Measurements from ENCODE around the gene KRT73. TPM values are rescaled to one million over a fixed set of nuclear protein-coding genes. Genes with fewer than 3 reads are reported as not detected.

Gene KRT73
- total and polyA plus RNA-seq, 7 experiments from 2014 or later, result 1.0 to 96.4 (median 26.7) TPM

DNA sequence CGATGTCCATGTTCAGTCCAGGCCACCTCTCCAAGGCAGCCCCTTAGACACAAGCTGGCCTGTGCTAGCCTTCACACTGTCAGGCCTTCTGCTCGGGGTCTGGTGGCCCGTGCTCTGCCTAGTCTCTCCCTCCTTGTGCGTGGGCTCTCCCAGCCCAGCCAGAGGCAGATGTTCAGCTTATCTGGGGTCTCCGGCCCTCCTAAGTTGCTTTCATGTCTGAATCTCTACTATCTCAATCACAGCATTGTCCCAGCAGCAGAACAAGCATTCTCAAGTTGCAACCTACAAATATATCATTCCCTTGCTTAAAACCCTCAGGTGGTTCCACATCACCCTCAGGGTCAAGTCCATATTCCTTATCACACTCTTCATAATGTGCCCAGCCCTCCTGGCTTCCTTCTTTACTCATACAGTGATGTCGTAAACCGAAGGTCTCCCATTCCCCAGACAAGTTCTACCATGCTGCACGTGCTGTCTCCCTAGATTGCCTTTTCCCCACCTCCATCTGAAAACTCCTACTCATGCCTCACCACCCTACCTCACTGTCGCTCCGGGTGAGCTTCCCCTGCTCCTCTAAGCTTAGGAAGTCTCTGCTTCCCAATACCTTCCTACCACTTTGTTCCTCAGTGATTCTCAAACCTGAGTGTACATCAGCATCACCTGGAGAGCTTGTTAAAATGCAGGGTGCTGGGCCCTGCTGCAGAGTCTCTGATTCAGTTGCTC lies 1.5 kb downstream of the KRT73 start:
- H3K4me3 ChIP-seq (ENCODE audit: low read length), result no peak overlapping the region
- Mint-ChIP-seq H3K36me3 (peaks cover 4 to 31% (median 14%) of the 10 kb centered on the region in 5 donors), H3K4me3 (peak overlapping the region in 9 of 10 donors; percentile 46 to 85 (median 69)), H3K27ac (peak overlapping the region in 8 of 9 donors; percentile 94 to 99 (median 98)), H3K4me1 (peaks cover 39 to 97% (median 94%) of the 10 kb centered on the region in 7 donors), H3K27me3 (peaks cover 0 to 4% (median 0%) of the 10 kb centered on the region in 5 donors), H3K9me3 (peaks cover 0 to 3% (median 0%) of the 10 kb centered on the region in 11 donors)
- intact Hi-C loops (cut with micrococcal nuclease), result loop anchor here in 1 of 2 donors (10.0 kb wide), 1 partner anchor 1598 kb away; no protein-coding TSS in a partner anchor
- no peaks in the 10 kb centered on the region for H3K9me3 ChIP-seq (ENCODE audit: control insufficient read depth in 2 of 3, low read length in 3 of 3)
- ATAC-seq (no peak), DNase-seq (no peak)
- H3K27ac ChIP-seq (ENCODE audit: low read depth, low read length), result peak overlapping the region; percentile 84
- H3K4me1 ChIP-seq (ENCODE audit: control insufficient read depth in 2 of 2, insufficient read depth in 2 of 2, low read length in 2 of 2), result peaks cover 6 to 69% of the 10 kb centered on the region in 2 donors
- ChIA-PET CTCF (interaction anchor here (0.9 to 1.6 kb wide), 2 partner anchors 13 to 31 kb away, joined by 3 to 6 read pairs; no protein-coding TSS in a partner anchor), POLR2A (interaction anchor here (0.8 to 13.8 kb wide), 8 partner anchors 9 to 251 kb away, joined by 3 to 227 read pairs (median 8); partner anchors contain the start of gene KRT2)
- H3K36me3 ChIP-seq (ENCODE audit: control insufficient read depth in 2 of 3, insufficient read depth in 3 of 3, low read length in 3 of 3), result no peaks in the 10 kb centered on the region
- no peaks in the 10 kb centered on the region for H3K27me3 ChIP-seq (ENCODE audit: control insufficient read depth in 2 of 2, insufficient read depth in 2 of 2, low read length in 2 of 2)

- no peak for DNase-seq
- CTCF ChIA-PET, result interaction anchor here (1.2 kb wide), 1 partner anchor 264 kb away, joined by 4 read pairs; no protein-coding TSS in a partner anchor
- no peak for ATAC-seq
- peak overlapping the region in 9 of 10 donors; percentile 46 to 85 (median 67) for H3K4me3 Mint-ChIP-seq
- peak overlapping the region in 8 of 9 donors; percentile 94 to 99 (median 98) for H3K27ac Mint-ChIP-seq
- peaks cover 0 to 3% (median 0%) of the 10 kb centered on the region in 11 donors for H3K9me3 Mint-ChIP-seq
- POLR2A ChIA-PET, result interaction anchor here (1.2 to 13.8 kb wide), 6 partner anchors 10 to 252 kb away, joined by 3 to 227 read pairs (median 32); partner anchors contain the start of gene KRT2
- H3K36me3 Mint-ChIP-seq, result peaks cover 4 to 35% (median 17%) of the 10 kb centered on the region in 5 donors
- Histone ChIP-seq H3K9me3 (ENCODE audit: control insufficient read depth in 2 of 3, low read length in 3 of 3) (no peaks in the 10 kb centered on the region), H3K4me1 (ENCODE audit: control insufficient read depth in 2 of 2, insufficient read depth in 2 of 2, low read length in 2 of 2) (peaks cover 6 to 78% of the 10 kb centered on the region in 2 donors), H3K27ac (ENCODE audit: low read depth, low read length) (peak overlapping the region; percentile 84), H3K27me3 (ENCODE audit: control insufficient read depth in 2 of 2, insufficient read depth in 2 of 2, low read length in 2 of 2) (no peaks in the 10 kb centered on the region), H3K36me3 (ENCODE audit: control insufficient read depth in 2 of 3, insufficient read depth in 3 of 3, low read length in 3 of 3) (no peaks in the 10 kb centered on the region), H3K4me3 (ENCODE audit: low read length) (no peak overlapping the region)
- H3K4me1 Mint-ChIP-seq, result peaks cover 48 to 97% (median 94%) of the 10 kb centered on the region in 7 donors
- intact Hi-C loops (cut with micrococcal nuclease), result loop anchor here in 1 of 2 donors (2.0 to 10.0 kb wide), 2 partner anchors 15 to 1599 kb away; no protein-coding TSS in a partner anchor
- peaks cover 0 to 8% (median 0%) of the 10 kb centered on the region in 5 donors for H3K27me3 Mint-ChIP-seq
Measured at GRCh38 chr12:52615912-52616311, 2.4 kb downstream of the KRT73 start.

- H3K4me1 Mint-ChIP-seq, result peaks cover 54 to 97% (median 94%) of the 10 kb centered on the region in 7 donors
- H3K27ac Mint-ChIP-seq, result peak overlapping the region; percentile 69 to 99 (median 97)
- Histone ChIP-seq H3K9me3 (ENCODE audit: control insufficient read depth in 2 of 3, low read length in 3 of 3) (no peaks in the 10 kb centered on the region), H3K36me3 (ENCODE audit: control insufficient read depth in 2 of 3, insufficient read depth in 3 of 3, low read length in 3 of 3) (no peaks in the 10 kb centered on the region), H3K4me3 (ENCODE audit: low read length) (peak overlapping the region; percentile 5), H3K4me1 (ENCODE audit: control insufficient read depth in 2 of 2, insufficient read depth in 2 of 2, low read length in 2 of 2) (peaks cover 6 to 82% of the 10 kb centered on the region in 2 donors), H3K27ac (ENCODE audit: low read depth, low read length) (peak overlapping the region; percentile 84), H3K27me3 (ENCODE audit: control insufficient read depth in 2 of 2, insufficient read depth in 2 of 2, low read length in 2 of 2) (no peaks in the 10 kb centered on the region)
- POLR2A ChIA-PET, result interaction anchor here (0.6 to 13.8 kb wide), 7 partner anchors 10 to 366 kb away, joined by 3 to 227 read pairs (median 12); partner anchors contain the start of gene KRT2
- DNase-seq (peak in 6 of 9 donors; percentile 37 to 72 (median 64)), ATAC-seq (peak; percentile 36)
- intact Hi-C loops (cut with micrococcal nuclease), result loop anchor here in 1 of 2 donors (2.0 to 10.0 kb wide), 2 partner anchors 15 to 1599 kb away; no protein-coding TSS in a partner anchor
- peak overlapping the region; percentile 31 to 85 (median 64) for H3K4me3 Mint-ChIP-seq
- H3K27me3 Mint-ChIP-seq, result peaks cover 0 to 8% (median 0%) of the 10 kb centered on the region in 5 donors
- H3K9me3 Mint-ChIP-seq, result no peaks in the 10 kb centered on the region
- peaks cover 4 to 30% (median 12%) of the 10 kb centered on the region in 5 donors for H3K36me3 Mint-ChIP-seq
- CTCF ChIA-PET, result interaction anchor here (1.1 to 5.6 kb wide), 3 partner anchors 27 to 264 kb away, joined by 3 to 28 read pairs (median 4); no protein-coding TSS in a partner anchor
Measured at GRCh38 chr12:52615208-52615868, 3.0 kb downstream of the KRT73 start.

DNA sequence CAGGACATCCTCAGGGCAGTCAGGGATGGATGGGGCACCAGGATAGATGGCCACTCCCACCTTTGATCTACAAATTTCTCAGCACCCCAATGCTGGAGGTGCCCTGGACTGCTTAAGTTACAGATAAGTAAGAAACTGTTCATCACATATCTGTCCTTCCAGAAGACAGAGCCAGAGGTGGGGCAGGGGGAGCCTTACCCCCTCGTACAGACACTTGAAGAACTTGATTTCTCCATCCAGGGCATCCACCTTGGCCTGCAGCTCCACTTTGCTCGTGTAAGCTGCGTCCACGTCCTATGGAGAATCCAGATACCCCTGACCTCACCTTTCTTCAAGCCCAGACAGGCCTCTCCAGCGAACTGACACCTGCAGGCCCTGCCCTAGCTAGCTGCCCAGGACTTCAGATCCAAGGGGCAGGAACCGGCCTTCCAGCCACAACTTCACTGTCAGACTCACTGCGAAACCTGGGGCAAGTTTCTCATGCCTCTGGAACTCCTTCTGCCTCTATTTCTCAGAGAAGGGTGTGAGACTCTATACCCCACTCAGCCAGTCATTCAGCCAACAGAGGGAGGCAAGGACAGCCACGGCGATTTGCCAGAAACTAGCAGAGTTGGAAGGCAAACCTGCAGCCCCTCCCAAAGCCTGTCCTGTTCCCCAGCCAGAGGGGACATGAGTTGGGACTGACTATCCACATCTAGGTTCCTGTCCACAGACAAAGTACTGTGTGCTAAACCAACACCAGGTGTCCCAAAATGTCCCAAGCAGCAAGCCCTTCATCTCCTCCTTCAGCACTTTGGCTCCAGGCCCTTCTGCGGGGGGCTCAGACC lies 3.8 kb downstream of the KRT73 start:
- Mint-ChIP-seq H3K27ac (peak overlapping the region; percentile 69 to 99 (median 97)), H3K36me3 (peaks cover 4 to 29% (median 12%) of the 10 kb centered on the region in 5 donors), H3K9me3 (no peaks in the 10 kb centered on the region), H3K4me3 (peak overlapping the region in 9 of 10 donors; percentile 58 to 85 (median 67)), H3K4me1 (peaks cover 60 to 99% (median 95%) of the 10 kb centered on the region in 7 donors), H3K27me3 (peaks cover 0 to 8% (median 0%) of the 10 kb centered on the region in 5 donors)
- H3K36me3 ChIP-seq (ENCODE audit: control insufficient read depth in 2 of 3, insufficient read depth in 3 of 3, low read length in 3 of 3), result no peaks in the 10 kb centered on the region
- H3K27ac ChIP-seq (ENCODE audit: low read depth, low read length), result peak overlapping the region; percentile 84
- POLR2A ChIA-PET, result interaction anchor here (0.6 to 13.8 kb wide), 9 partner anchors 9 to 366 kb away, joined by 3 to 227 read pairs (median 12); partner anchors contain the start of gene KRT2
- H3K9me3 ChIP-seq (ENCODE audit: control insufficient read depth in 2 of 3, low read length in 3 of 3), result no peaks in the 10 kb centered on the region
- intact Hi-C loops (cut with micrococcal nuclease), result loop anchor here in 1 of 2 donors (2.0 to 10.0 kb wide), 2 partner anchors 16 to 1600 kb away; no protein-coding TSS in a partner anchor
- ATAC-seq, result no peak
- peak overlapping the region; percentile 5 for H3K4me3 ChIP-seq (ENCODE audit: low read length)
- peak in 1 of 9 donors; percentile 11 for DNase-seq
- no peaks in the 10 kb centered on the region for H3K27me3 ChIP-seq (ENCODE audit: control insufficient read depth in 2 of 2, insufficient read depth in 2 of 2, low read length in 2 of 2)
- H3K4me1 ChIP-seq (ENCODE audit: control insufficient read depth in 2 of 2, insufficient read depth in 2 of 2, low read length in 2 of 2), result peaks cover 10 to 89% of the 10 kb centered on the region in 2 donors
- CTCF ChIA-PET, result interaction anchor here (0.6 to 7.3 kb wide), 7 partner anchors 12 to 266 kb away, joined by 3 to 163 read pairs (median 3); no protein-coding TSS in a partner anchor

DNA sequence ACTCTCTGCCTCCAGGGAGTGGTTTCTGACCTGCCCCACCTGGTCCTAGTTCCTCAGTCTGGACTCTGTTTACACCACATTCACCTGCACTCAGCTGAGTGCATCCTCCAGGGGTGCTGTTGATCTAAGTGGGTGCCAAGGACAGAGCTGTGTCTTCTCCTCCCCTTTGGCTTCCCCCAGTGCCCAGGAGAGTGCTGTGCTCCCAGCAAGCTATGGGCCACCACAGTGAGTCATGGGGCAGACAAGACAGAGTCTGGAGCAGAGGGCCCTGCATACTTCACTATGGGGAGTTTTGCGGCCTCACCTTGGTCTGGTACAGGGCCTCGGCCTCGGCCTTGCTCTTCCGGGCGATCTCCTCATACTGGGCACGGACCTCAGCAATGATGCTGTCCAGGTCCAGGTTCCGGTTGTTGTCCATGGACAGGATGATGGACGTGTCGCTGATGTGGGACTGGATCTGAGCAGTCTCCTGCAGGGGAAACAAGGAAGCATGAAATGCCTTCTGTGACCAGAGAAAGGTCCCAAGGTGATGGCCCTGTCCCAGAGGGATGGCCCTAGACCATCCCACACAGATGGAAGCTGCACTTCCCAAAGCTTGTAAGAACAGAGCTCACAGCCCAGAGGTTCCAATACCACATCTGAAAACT lies 4.9 kb downstream of the KRT73 start:
- Mint-ChIP-seq H3K4me1 (peaks cover 70 to 99% (median 95%) of the 10 kb centered on the region in 7 donors), H3K27me3 (peaks cover 0 to 8% (median 0%) of the 10 kb centered on the region in 5 donors), H3K27ac (peak overlapping the region; percentile 48 to 99 (median 97)), H3K4me3 (peak overlapping the region in 9 of 10 donors; percentile 56 to 87 (median 81)), H3K9me3 (no peaks in the 10 kb centered on the region), H3K36me3 (peaks cover 0 to 25% (median 12%) of the 10 kb centered on the region in 5 donors)
- CTCF ChIA-PET, result interaction anchor here (0.6 to 7.3 kb wide), 10 partner anchors 13 to 267 kb away, joined by 3 to 163 read pairs (median 5); no protein-coding TSS in a partner anchor
- Histone ChIP-seq H3K36me3 (ENCODE audit: control insufficient read depth in 2 of 3, insufficient read depth in 3 of 3, low read length in 3 of 3) (no peaks in the 10 kb centered on the region), H3K9me3 (ENCODE audit: control insufficient read depth in 2 of 3, low read length in 3 of 3) (no peaks in the 10 kb centered on the region), H3K4me1 (ENCODE audit: control insufficient read depth in 2 of 2, insufficient read depth in 2 of 2, low read length in 2 of 2) (peaks cover 11 to 94% of the 10 kb centered on the region in 2 donors), H3K27me3 (ENCODE audit: control insufficient read depth in 2 of 2, insufficient read depth in 2 of 2, low read length in 2 of 2) (no peaks in the 10 kb centered on the region), H3K4me3 (ENCODE audit: low read length) (peak overlapping the region; percentile 4), H3K27ac (ENCODE audit: low read depth, low read length) (peak overlapping the region; percentile 84)
- intact Hi-C loops (cut with micrococcal nuclease), result loop anchor here in 1 of 2 donors (2.0 to 10.0 kb wide), 2 partner anchors 17 to 1601 kb away; no protein-coding TSS in a partner anchor
- POLR2A ChIA-PET, result interaction anchor here (0.7 to 13.8 kb wide), 5 partner anchors 18 to 267 kb away, joined by 3 to 227 read pairs (median 112); partner anchors contain the start of gene KRT2
- ATAC-seq, result no peak
- peak in 1 of 9 donors; percentile 10 for DNase-seq

All from naive thymus-derived CD4-positive, alpha-beta T cell (primary cell).